Measurements from ENCODE around the gene SREBF1. TPM values are rescaled to one million over a fixed set of nuclear protein-coding genes. Genes with fewer than 3 reads are reported as not detected.

The SREBF1 gene
- total and polyA plus RNA-seq, 10 of the 15 experiments (the other 5 are each of a cell fraction or from before 2014, with no cell fraction given): 1.4 to 84.6 (median 20.4) TPM

- no peak for TF ChIP-seq EP300 (IDR thresholded peaks at IDR 0.05; ENCODE audit: borderline replicate concordance in 1 of 2, control insufficient read depth in 1 of 2, low read depth in 2 of 2, low read length in 2 of 2)
- TF ChIP-seq ZNF207 (IDR thresholded peaks at IDR 0.05; ENCODE audit: borderline replicate concordance): no peak
- TF ChIP-seq HDAC6 (IDR thresholded peaks at IDR 0.05; ENCODE audit: unreplicated experiment): no peak
- TF ChIP-seq, protein P1, sequence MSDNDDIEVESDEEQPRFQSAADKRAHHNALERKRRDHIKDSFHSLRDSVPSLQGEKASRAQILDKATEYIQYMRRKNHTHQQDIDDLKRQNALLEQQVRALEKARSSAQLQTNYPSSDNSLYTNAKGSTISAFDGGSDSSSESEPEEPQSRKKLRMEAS (IDR thresholded peaks at IDR 0.05; ENCODE audit: low read depth, low read length): no peak
Measured at GRCh38 chr17:17826942-17827785, 9.6 kb downstream of the SREBF1 start (continued).

DNA sequence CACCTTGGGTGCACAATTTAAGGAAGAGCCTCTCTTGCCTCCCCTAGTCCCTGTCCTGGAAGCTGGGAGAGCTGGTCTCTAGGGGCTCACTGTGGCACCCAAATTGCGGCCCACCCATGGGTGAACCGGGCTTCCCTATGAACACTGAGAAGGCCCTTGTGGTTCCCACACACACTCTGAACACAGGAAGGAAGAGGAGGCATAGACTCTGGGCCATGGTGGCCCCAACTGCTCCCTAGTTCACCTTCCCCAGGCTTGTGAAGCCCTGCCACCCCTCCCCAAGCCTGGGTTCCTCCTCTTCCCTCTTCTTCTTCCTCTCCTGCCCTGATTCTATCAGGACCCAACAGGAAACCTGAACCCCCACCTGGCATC, 10.5 kb downstream of the SREBF1 start:
- ATAC-seq: no peak
- no peaks in the 10 kb centered on the region for H3K9me3 ChIP-seq (replicated peaks; ENCODE audit: control insufficient read depth, insufficient read depth, low read length)
- H3K79me2 ChIP-seq (ENCODE audit: control insufficient read depth, insufficient read depth, low read length): no peaks in the 10 kb centered on the region; the same call in 1 of the 2 replicates
- BruUV-seq (replicated peaks): no TSS peak
- intact Hi-C loops (cut with micrococcal nuclease; ENCODE audit: unreplicated experiment) (no loop called here), in situ Hi-C loops (cut with MboI) (no loop called here)
- RAD21 ChIA-PET (ENCODE audit: unreplicated experiment): interaction anchor here (0.7 to 9.0 kb wide), 3 partner anchors 10 to 144 kb away, joined by 3 to 105 read pairs (median 3); partner anchors contain the start of gene SREBF1
- H2AFZ ChIP-seq (ENCODE audit: control insufficient read depth, low read depth, low read length): no peak overlapping the region
- no peak overlapping the region for H3K4me2 ChIP-seq (ENCODE audit: control insufficient read depth, insufficient read depth)
- no peaks in the 10 kb centered on the region for H3K27me3 ChIP-seq (replicated peaks in 1 of 2; ENCODE audit: control insufficient read depth in 2 of 2, insufficient read depth in 2 of 2, low read length in 1 of 2)
- H3K4me1 ChIP-seq (ENCODE audit: control insufficient read depth, insufficient read depth, low read length): peaks cover 33% of the 10 kb centered on the region
- no peak for TF ChIP-seq RCOR1 (conservative IDR thresholded peaks at IDR 0.05; ENCODE audit: low read depth, low read length)
- WGBS (ENCODE audit: insufficient coverage, insufficient replicate concordance, low lambda C conversion rate, missing lambda C conversion rate): 21% methylated on average over 2 of the region's 2 CpGs
- no peak for DNase-seq (ENCODE audit: low read depth, low spot score)
- no peak overlapping the region for H3K4me3 ChIP-seq
- SMC1A ChIA-PET (ENCODE audit: uncharacterized antibody, unreplicated experiment): interaction anchor here (0.7 to 1.6 kb wide), 5 partner anchors 8 to 28 kb away, joined by 3 to 5 read pairs (median 3); partner anchors contain the start of gene SREBF1
- POLR2A ChIA-PET: interaction anchor here (0.7 to 10.9 kb wide), 3 partner anchors 9 to 71 kb away, joined by 8 to 163 read pairs (median 8); partner anchors contain the start of gene SREBF1
- CTCF ChIA-PET: interaction anchor here (0.8 to 1.4 kb wide), 3 partner anchors 14 to 30 kb away, joined by 3 to 4 read pairs (median 3); no protein-coding TSS in a partner anchor
- H3K9ac ChIP-seq (ENCODE audit: control insufficient read depth, insufficient read depth, low read length): no peak overlapping the region
- no peak for FAIRE-seq
- H3K36me3 ChIP-seq (ENCODE audit: control insufficient read depth in 2 of 2, insufficient read depth in 2 of 2, low read length in 1 of 2): no peaks in the 10 kb centered on the region
- H3K27ac ChIP-seq (ENCODE audit: control insufficient read depth, insufficient read depth): no peak overlapping the region
- no peaks in the 10 kb centered on the region; the same call in 1 of the 2 replicates for H4K20me1 ChIP-seq (ENCODE audit: control insufficient read depth, insufficient read depth)

Data from GM12878 (cell line).